IMR-90 (cell line): ENCODE data around the gene SCTR. TPM values are rescaled to one million over a fixed set of nuclear protein-coding genes. Genes with fewer than 3 reads are reported as not detected.

ENCODE experiments used
- ATAC-seq: fragments of 200-7000 bp; cut with Tn5 transposase; 2 replicates; pipeline ENCODE4 v1.9.1; 2020; ENCODE audit warnings: low read depth, mild to moderate bottlenecking, moderate library complexity
- BruUV-seq: library from RNA; stranded (reverse); fragments of 400-500 nt; replicated peaks from 2 replicates; lab custom pipeline; 2021; lab: Mats Ljungman, UMichigan
- CTCF ChIA-PET: fragments of 300-600 bp; formaldehyde crosslinking; extraction: SDS; loops from one replicate; lab custom pipeline; 2021; ENCODE audit warnings: antibody characterized with exemption; lab: Yijun Ruan, JAX
- POLR2A ChIA-PET: fragments of 300-600 bp; sonication (Branson Sonifier 250); formaldehyde crosslinking; loops from one replicate; lab custom pipeline; 2022; ENCODE audit warnings: antibody characterized with exemption; ENCODE audit not compliant: unreplicated experiment; lab: Charles Lee
- DNase-seq: peaks from one replicate; pipeline ENCODE4 v3.0.0; 2013
- H2AFZ ChIP-seq: replicated peaks from 2 replicates; pipeline ENCODE3; 2013; ENCODE audit warnings: low read length, mild to moderate bottlenecking; ENCODE audit not compliant: poor library complexity
- H2AK5ac ChIP-seq: 2 replicates; pipeline ENCODE4 v1.6.1; 2013; ENCODE audit warnings: low read depth, low read length, inconsistent platforms
- H2AK9ac ChIP-seq: replicated peaks from 2 replicates; pipeline ENCODE3; 2013; ENCODE audit warnings: mild to moderate bottlenecking, low read depth, low read length, moderate library complexity; ENCODE audit not compliant: poor library complexity
- H2BK120ac ChIP-seq: 2 replicates; pipeline ENCODE4 v1.6.1; 2013; ENCODE audit warnings: low read depth, low read length, inconsistent platforms
- H2BK15ac ChIP-seq: 3 replicates; pipeline ENCODE4 v1.6.1; 2013; ENCODE audit warnings: low read depth, low read length, inconsistent platforms
- H2BK20ac ChIP-seq: 2 replicates; pipeline ENCODE4 v1.6.1; 2013; ENCODE audit warnings: low read depth, mild to moderate bottlenecking, inconsistent platforms, low read length, moderate library complexity
- H2BK5ac ChIP-seq: 2 replicates; pipeline ENCODE4 v1.6.1; 2013; ENCODE audit warnings: mild to moderate bottlenecking, low read depth, low read length, inconsistent platforms; ENCODE audit not compliant: poor library complexity, severe bottlenecking
- H3K14ac ChIP-seq: replicated peaks from 2 replicates; pipeline ENCODE4 v1.6.1; 2013; ENCODE audit warnings: low read depth, low read length, inconsistent platforms
- H3K18ac ChIP-seq: 2 replicates; pipeline ENCODE4 v1.6.1; 2013; ENCODE audit warnings: low read depth, low read length, control low read depth
- H3K23ac ChIP-seq: 2 replicates; pipeline ENCODE4 v1.6.1; 2013; ENCODE audit warnings: low read depth, low read length, inconsistent platforms
- H3K27ac ChIP-seq: 2 replicates; pipeline ENCODE4 v1.5.1; 2013; ENCODE audit warnings: mild to moderate bottlenecking, control low read depth, low read length; ENCODE audit not compliant: insufficient read depth
- H3K27me3 ChIP-seq: 2 replicates; pipeline ENCODE4 v1.6.1; 2013; ENCODE audit warnings: low read length; ENCODE audit not compliant: control insufficient read depth, insufficient read depth
- H3K36me3 ChIP-seq: 2 replicates; pipeline ENCODE4 v1.6.1; 2013; ENCODE audit warnings: low read length, mixed read lengths; ENCODE audit not compliant: control insufficient read depth, insufficient read depth
- H3K4ac ChIP-seq: 2 replicates; pipeline ENCODE4 v1.6.1; 2013; ENCODE audit warnings: low read depth, low read length, inconsistent platforms
- H3K4me1 ChIP-seq: 2 replicates; pipeline ENCODE4 v1.6.1; 2013; ENCODE audit warnings: low read length, mixed read lengths; ENCODE audit not compliant: control insufficient read depth, insufficient read depth
- H3K4me2 ChIP-seq: 2 replicates; pipeline ENCODE4 v1.6.1; 2013; ENCODE audit warnings: low read depth, mild to moderate bottlenecking, control low read depth, low read length, moderate library complexity
- H3K4me3 ChIP-seq: 2 replicates; pipeline ENCODE4 v1.5.1; 2013; ENCODE audit warnings: low read depth, mild to moderate bottlenecking, control low read depth, low read length, moderate library complexity; ENCODE audit not compliant: insufficient read depth
- H3K56ac ChIP-seq: 2 replicates; pipeline ENCODE4 v1.6.1; 2013; ENCODE audit warnings: low read length, inconsistent platforms; ENCODE audit not compliant: insufficient read depth; ENCODE audit errors: extremely low read depth
- H3K79me1 ChIP-seq, 2 experiments: 2 replicates each; pipeline ENCODE4 v1.6.1; 2013; ENCODE audit warnings: low read length in 2 of 2, inconsistent platforms in 1 of 2, low read depth in 1 of 2
- H3K9ac ChIP-seq: 2 replicates; pipeline ENCODE4 v1.6.1; 2013; ENCODE audit warnings: low read depth, low read length, control low read depth
- H3K9me1 ChIP-seq: 2 replicates; pipeline ENCODE4 v1.6.1; 2013; ENCODE audit warnings: low read length, inconsistent platforms; ENCODE audit not compliant: insufficient read depth
- H3K9me3 ChIP-seq: 2 replicates; pipeline ENCODE4 v1.6.1; 2013; ENCODE audit warnings: low read length; ENCODE audit not compliant: control insufficient read depth, insufficient read depth
- H4K20me1 ChIP-seq: 2 replicates; pipeline ENCODE4 v1.6.1; 2013; ENCODE audit warnings: low read length, inconsistent platforms; ENCODE audit not compliant: insufficient read depth
- H4K5ac ChIP-seq: 2 replicates; pipeline ENCODE4 v1.6.1; 2013; ENCODE audit warnings: mild to moderate bottlenecking, low read depth, low read length, control low read depth
- H4K8ac ChIP-seq, 2 experiments: 2 replicates each; pipeline ENCODE4 v1.6.1; 2013; ENCODE audit warnings: low read depth in 2 of 2, low read length in 2 of 2, control low read depth in 1 of 2, inconsistent platforms in 1 of 2
- H4K91ac ChIP-seq: 2 replicates; pipeline ENCODE4 v1.6.1; 2013; ENCODE audit warnings: low read depth, low read length, inconsistent platforms; ENCODE audit not compliant: insufficient read depth
- MAFK ChIP-seq: IDR thresholded peaks from 2 replicates; pipeline ENCODE4 v1.6.1; 2012; ENCODE audit warnings: low read depth, low read length, improper control_type of control experiment
- RFX5 ChIP-seq: IDR thresholded peaks from 2 replicates; pipeline ENCODE4 v1.8.0; 2012; ENCODE audit warnings: low read depth, mild to moderate bottlenecking, low read length, moderate library complexity
- WGBS, 2 experiments: methylation state at CpG; one replicate each; pipeline versions ENCODE4 v1.1.5 to v1.1.7; 2013; ENCODE audit warnings: missing lambda C conversion rate in 2 of 2; ENCODE audit not compliant: insufficient read length in 1 of 2; ENCODE audit errors: extremely low coverage in 2 of 2; 5-methylcytosine and 5-hydroxymethylcytosine counted together
- dilution Hi-C: fragments of 300-500 bp; cut with HindIII; formaldehyde crosslinking; loops from one replicate; pipeline ENCODE4 v1.14.3; 2018; ENCODE audit warnings: low sequenced_read_pairs; ENCODE audit not compliant: unreplicated experiment
- in situ Hi-C: fragments of 300-500 bp; cut with MboI; formaldehyde crosslinking; loops from 3 replicates; pipeline ENCODE4 v1.14.3; 2019; ENCODE audit warnings: low sequenced_read_pairs, inconsistent platforms, mixed read lengths
- intact Hi-C: fragments of 100-400 bp; cut with micrococcal nuclease; formaldehyde crosslinking; loops from 2 replicates; pipeline ENCODE4 v1.10.0; 2022
- polyA plus RNA-seq, 3 experiments: library from polyadenylated mRNA; depleted of rRNA; stranded (reverse); fragments of >200 nt; gene quantifications; 2 replicates each; pipeline ENCODE4 v1.2.3, GENCODE V29; 2012; ENCODE audit warnings: low replicate concordance in 1 of 3
- total RNA-seq: library from RNA; depleted of rRNA; stranded (reverse); fragments of >200 nt; gene quantifications from 2 replicates; pipeline ENCODE4 v1.2.3, GENCODE V29; 2012

SCTR gene
- total and polyA plus RNA-seq, 2 of the 4 experiments (the other 2 are of a cell fraction): not detected

DNA sequence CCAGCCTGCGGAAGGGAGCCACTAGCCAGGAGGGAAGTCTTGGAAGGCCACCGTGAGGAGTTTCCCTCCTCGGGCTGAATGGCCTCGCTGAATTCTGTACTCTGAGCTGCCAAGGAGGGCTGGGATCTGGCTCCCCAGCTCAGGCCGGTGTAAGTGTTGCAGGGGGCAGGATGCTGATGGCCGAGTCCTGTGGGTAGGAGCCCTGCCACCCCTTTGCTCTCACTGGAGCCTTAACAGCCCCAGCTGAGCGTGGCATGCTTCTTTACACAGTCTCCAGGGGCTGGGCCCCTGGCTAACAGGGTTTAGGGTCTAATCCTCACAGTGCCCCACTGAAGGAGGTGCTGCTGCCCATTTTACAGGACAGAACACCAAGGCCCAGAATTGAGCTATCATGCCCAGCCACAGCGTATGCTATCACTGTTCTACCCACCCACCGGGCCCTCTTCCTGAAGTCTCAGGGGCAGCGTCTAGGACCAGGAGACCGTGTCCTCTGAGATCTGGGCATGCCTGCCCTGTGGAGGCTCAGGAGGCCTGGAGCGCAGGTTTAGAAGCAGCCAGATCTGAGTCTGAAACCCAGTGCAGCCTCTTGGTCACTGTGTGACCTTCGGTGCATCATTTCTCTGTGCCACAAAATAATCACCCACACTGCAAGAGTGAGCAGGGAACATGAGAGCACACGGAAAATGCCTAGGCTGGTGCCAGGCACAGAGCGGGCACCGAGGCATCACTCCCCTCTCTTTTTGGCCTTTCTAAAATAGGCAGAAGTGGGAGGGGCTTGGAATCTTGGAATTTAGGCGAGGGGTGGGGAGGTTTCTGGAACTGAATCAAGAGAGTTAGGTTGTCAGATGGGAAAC is 49.7 kb downstream of the SCTR start (continued):
- no peak for TF ChIP-seq RFX5

DNA sequence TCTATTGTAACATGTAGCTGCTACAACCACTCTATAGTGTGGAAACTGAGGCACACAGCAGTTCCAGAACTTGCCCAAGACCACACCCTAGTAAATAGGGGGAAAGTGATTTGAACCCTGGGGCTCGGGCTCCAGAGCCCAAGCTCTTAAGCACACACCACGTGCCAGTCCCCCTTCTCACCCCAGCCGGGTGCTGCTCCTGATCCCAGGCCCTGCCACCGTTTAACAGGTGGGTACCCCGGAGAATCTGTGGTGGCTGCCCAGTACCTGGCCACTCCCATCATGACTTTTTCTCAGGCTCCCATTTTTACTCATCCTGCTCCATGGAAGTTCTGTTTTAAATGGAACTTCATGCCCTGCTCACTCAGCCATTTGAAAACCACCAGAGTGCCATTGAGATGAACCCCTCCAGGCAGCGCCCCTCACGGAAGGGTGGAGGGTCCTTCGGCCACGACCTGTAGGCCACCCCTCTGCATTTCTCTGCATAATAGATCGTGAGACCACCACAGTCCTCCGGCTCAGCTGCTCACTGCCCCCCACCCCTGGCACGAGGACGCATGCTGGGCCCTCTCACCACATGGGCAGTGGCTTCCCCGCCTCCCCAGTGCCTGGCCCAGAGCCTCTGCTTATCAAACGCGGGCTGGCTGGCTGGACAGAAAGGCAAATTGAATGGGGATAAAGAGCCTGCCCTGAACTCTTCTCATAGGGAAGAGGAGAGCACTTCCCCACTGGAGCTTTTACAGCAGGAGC is 50.5 kb downstream of the SCTR start:
- dilution Hi-C loops: no loop called here

More for the DNA sequence above, 50.5 kb downstream of the SCTR start:
- H3K9me3 ChIP-seq: no peaks in the 10 kb centered on the region
- H3K27me3 ChIP-seq: peaks cover 10% of the 10 kb centered on the region
- BruUV-seq: no TSS peak
- H2AK9ac ChIP-seq: no peak overlapping the region
- no peaks in the 10 kb centered on the region for H3K79me1 ChIP-seq
- no peak overlapping the region for H2AK5ac ChIP-seq
- no peak overlapping the region for H4K8ac ChIP-seq
- CTCF ChIA-PET: no interaction called here
- H2AFZ ChIP-seq: no peak overlapping the region
- DNase-seq: no peak
- no peak overlapping the region for H3K14ac ChIP-seq
- H3K4me3 ChIP-seq: no peak overlapping the region
- H3K56ac ChIP-seq: no peak overlapping the region
- no peaks in the 10 kb centered on the region for H4K20me1 ChIP-seq
- no peak for TF ChIP-seq MAFK
- no peak overlapping the region for H2BK15ac ChIP-seq
- H3K9me1 ChIP-seq: no peaks in the 10 kb centered on the region
- intact Hi-C loops: no loop called here
- in situ Hi-C loops: no loop called here
- no peak for ATAC-seq
- H3K4me1 ChIP-seq: no peaks in the 10 kb centered on the region
- H4K5ac ChIP-seq: no peak overlapping the region
- 68% methylated on average over 6 of the region's 16 CpGs; no CpG with 5 or more reads in 1 of the 2 experiments for WGBS, 2 experiments
- no peak overlapping the region for H3K23ac ChIP-seq
- no peak overlapping the region for H2BK120ac ChIP-seq
- no peaks in the 10 kb centered on the region for H3K36me3 ChIP-seq
- H3K18ac ChIP-seq: no peak overlapping the region
- H3K27ac ChIP-seq: no peak overlapping the region
- H3K4me2 ChIP-seq: no peak overlapping the region
- no peak overlapping the region for H2BK5ac ChIP-seq
- H3K4ac ChIP-seq: no peak overlapping the region
- no peak overlapping the region for H3K9ac ChIP-seq
- POLR2A ChIA-PET: no interaction called here
- H2BK20ac ChIP-seq: no peak overlapping the region
- H4K91ac ChIP-seq: no peak overlapping the region
